Right ventricle myocardium superior (tissue), 1 donor: ENCODE measurements around the gene TNS2. TPM values are rescaled to one million over a fixed set of nuclear protein-coding genes. Genes with fewer than 3 reads are reported as not detected.

Source experiments
- ATAC-seq: fragments of 200-7000 bp; cut with Tn5 transposase; one replicate; pipeline ENCODE4 v1.9.1; 2020; ENCODE audit warnings: mild to moderate bottlenecking; ENCODE audit not compliant: poor library complexity
- DNase-seq: peaks from one replicate; pipeline ENCODE4 v3.0.0-alpha.2; 2020
- intact Hi-C: fragments of 100-400 bp; cut with DNase I; formaldehyde crosslinking; loops from one replicate; pipeline ENCODE4 v1.11.2; 2022
- total RNA-seq: library from RNA; stranded (reverse); fragmentation: NEBNext Ultra II Directional; extraction: Animal tissue kit (Norgen Biotek cat#: 25700); gene quantifications from one replicate; pipeline ENCODE4 v1.2.1, GENCODE V29; 2021
- donor health status: DM: no; HTN: yes; CAD: no; lungs with severe emphysema.

Gene TNS2
- total RNA-seq, 1 donor from 2014 or later: 107 TPM

- peak; percentile 0 for ATAC-seq
- no peak for DNase-seq
- intact Hi-C loops: loop anchor here (5.0 kb wide), 1 partner anchor 132 kb away; no protein-coding TSS in a partner anchor
Observed at GRCh38 chr12:53064613-53065436, 15.0 kb downstream of the TNS2 start.

GRCh38 chr12:53065470-53065869 is 15.6 kb downstream of the TNS2 start:
- no peak for DNase-seq
- peak; percentile 2 for ATAC-seq

GRCh38 chr12:53065975-53066931 is 16.4 kb downstream of the TNS2 start:
- ATAC-seq: peak; percentile 63
- peak; percentile 85 for DNase-seq
- intact Hi-C loops: loop anchor here (2.0 to 5.0 kb wide), 2 partner anchors 33 to 131 kb away; no protein-coding TSS in a partner anchor

More at GRCh38 chr12:53065470-53065869, 15.6 kb downstream of the TNS2 start:
- intact Hi-C loops: loop anchor here (5.0 kb wide), 1 partner anchor 132 kb away; no protein-coding TSS in a partner anchor

GRCh38 chr12:53067074-53067992 is 17.5 kb downstream of the TNS2 start:
- DNase-seq: no peak
- intact Hi-C loops: loop anchor here (2.0 to 5.0 kb wide), 2 partner anchors 31 to 130 kb away; no protein-coding TSS in a partner anchor
- ATAC-seq: no peak

- ATAC-seq (no peak), DNase-seq (no peak)
- intact Hi-C loops: loop anchor here (2.0 to 5.0 kb wide), 2 partner anchors 31 to 129 kb away; no protein-coding TSS in a partner anchor
Observed at GRCh38 chr12:53067993-53068770, 18.3 kb downstream of the TNS2 start.

GRCh38 chr12:53068811-53069585 is 19.1 kb downstream of the TNS2 start:
- DNase-seq: peak; percentile 50
- intact Hi-C loops: loop anchor here (5.0 kb wide), 1 partner anchor 128 kb away; no protein-coding TSS in a partner anchor
- peak; percentile 1 for ATAC-seq

- ATAC-seq (peak; percentile 9), DNase-seq (peak; percentile 74)
- intact Hi-C loops: loop anchor here (5.0 kb wide), 1 partner anchor 127 kb away; no protein-coding TSS in a partner anchor
Observed at GRCh38 chr12:53069621-53070410, 20.0 kb downstream of the TNS2 start.

- intact Hi-C loops: no loop called here
- ATAC-seq: no peak
Observed at GRCh38 chr12:53070877-53071492, 21.1 kb downstream of the TNS2 start.

GRCh38 chr12:53071591-53072551 is 22.0 kb downstream of the TNS2 start:
- ATAC-seq (peak; percentile 67), DNase-seq (peak; percentile 91)
- intact Hi-C loops: no loop called here

More at GRCh38 chr12:53070877-53071492, 21.1 kb downstream of the TNS2 start:
- DNase-seq: no peak

- ATAC-seq (no peak), DNase-seq (no peak)
- intact Hi-C loops: no loop called here
Observed at GRCh38 chr12:53073881-53074280, 24.0 kb downstream of the TNS2 start.

GRCh38 chr12:53074283-53074998 is 24.6 kb downstream of the TNS2 start:
- no peak for DNase-seq
- ATAC-seq: no peak
- intact Hi-C loops: no loop called here

GRCh38 chr12:53074999-53075370 is 25.1 kb downstream of the TNS2 start:
- DNase-seq (no peak), ATAC-seq (no peak)
- intact Hi-C loops: no loop called here

GRCh38 chr12:53076461-53076860 is 26.6 kb downstream of the TNS2 start:
- intact Hi-C loops: no loop called here
- no peak for ATAC-seq
- DNase-seq: no peak

GRCh38 chr12:53077030-53077429 is 27.2 kb downstream of the TNS2 start:
- DNase-seq (no peak), ATAC-seq (no peak)
- intact Hi-C loops: no loop called here
